Superior temporal gyrus (tissue), 1 donor: ENCODE results near the gene ELOVL3.

Experiments used
- DNase-seq: peaks from one replicate; pipeline ENCODE4 v3.0.0-alpha.2; 2016; ENCODE audit errors: extremely low spot score

Gene ELOVL3

DNA sequence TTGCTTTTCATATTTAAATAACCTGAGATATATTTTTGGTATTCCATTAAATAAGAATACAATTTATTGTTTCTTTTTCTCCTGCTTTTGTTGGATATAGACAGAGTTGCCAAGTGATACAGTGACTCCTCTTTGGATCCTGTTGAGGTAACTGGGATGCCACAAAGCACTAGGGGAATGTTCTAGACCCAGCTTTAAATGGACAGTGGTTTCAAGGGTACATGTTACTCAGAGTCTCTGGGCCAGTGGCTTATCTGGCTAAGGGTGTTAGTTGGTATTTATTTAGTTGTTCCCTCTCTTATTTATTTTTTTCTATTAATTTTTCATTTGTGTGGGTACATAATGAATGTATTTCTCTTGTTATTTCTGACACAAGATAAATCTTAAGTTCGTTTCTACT, 28.3 kb downstream of the ELOVL3 start:
- no peak for DNase-seq

DNA sequence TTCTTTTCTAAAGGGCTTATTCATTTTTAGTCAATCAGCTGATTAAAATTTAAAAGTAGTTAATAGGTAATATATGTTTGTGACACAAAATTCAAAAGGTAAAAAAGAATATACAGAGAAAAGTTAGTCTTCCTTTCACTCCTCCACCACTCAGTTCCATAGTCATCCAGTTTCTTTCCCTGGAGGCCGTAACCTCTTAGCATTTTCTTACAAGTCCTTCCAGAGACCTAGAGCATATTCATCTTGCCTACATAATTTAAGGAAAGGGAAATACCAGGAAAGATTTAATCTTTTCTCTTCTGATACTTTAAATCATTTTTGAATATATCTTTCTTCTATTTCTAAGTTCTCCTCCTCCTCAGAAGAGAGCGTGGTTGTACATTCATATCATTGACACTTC, 29.3 kb downstream of the ELOVL3 start:
- DNase-seq, result no peak

DNA sequence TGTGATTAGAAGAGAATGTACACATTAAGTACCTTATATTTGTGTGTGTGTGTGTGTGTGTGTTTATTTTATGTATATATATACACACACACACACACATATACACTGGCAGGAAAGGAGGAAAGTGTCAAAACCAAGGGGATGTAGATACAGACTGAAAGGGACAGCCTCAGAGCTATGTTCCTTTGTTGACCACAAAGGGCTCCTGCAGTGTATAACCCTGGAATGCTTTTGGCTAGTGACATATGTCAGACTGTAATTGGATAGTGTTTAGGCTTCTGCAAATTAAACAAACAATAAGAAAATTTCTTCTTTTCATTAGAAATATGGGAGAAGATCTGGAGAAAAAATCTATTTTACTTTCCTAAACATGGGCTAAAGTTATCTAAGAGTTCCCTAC, 35.1 kb downstream of the ELOVL3 start:
- no peak for DNase-seq

DNA sequence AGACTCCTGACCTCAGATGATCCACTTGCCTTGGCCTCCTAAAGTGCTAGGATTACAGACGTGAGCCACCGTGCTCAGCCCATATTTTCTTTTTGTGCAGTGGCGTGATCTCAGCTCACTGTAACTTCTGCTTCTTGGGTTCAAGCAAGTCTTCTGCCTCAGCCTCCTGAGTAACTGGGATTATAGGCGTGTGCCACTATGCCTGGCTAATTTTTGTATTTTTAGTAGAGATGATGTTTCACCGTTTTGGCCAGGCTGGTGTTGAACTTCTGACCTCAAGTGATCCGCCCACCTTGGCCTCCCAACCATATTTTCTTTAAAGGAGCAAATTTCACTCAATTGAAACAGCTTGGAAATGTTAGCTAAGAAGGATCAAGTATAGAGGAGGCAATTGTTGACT, 35.7 kb downstream of the ELOVL3 start:
- no peak for DNase-seq

DNA sequence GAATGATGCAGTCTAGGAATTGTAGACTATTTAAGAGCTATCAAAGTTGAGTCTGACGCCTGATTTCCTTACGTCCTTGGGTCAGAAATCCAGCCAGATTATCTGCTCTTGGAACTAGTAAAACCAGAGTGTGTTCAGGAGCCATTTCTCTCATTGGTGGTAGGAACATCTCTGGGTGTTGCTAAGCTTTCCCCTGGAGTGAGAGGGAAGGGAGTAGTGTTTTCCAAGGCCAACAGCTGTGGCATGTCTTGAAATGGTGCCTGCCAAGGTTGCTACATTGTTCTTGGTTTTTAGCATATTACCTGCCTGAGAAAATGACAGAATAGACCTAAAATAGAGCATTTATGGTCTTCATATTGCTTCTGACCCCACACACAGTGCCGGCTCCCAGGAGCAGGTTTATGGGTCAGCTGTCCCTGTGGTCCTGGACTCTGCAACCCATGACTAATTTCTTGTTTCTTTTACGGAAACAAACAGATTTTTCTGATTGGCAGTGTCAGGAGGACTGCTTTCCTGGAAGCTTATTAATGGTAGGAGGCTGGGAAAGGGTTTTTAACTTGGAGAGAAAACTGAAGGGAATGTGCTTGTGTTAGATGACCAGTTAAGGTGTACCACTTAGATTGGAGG, 36.8 kb downstream of the ELOVL3 start:
- no peak for DNase-seq

DNA sequence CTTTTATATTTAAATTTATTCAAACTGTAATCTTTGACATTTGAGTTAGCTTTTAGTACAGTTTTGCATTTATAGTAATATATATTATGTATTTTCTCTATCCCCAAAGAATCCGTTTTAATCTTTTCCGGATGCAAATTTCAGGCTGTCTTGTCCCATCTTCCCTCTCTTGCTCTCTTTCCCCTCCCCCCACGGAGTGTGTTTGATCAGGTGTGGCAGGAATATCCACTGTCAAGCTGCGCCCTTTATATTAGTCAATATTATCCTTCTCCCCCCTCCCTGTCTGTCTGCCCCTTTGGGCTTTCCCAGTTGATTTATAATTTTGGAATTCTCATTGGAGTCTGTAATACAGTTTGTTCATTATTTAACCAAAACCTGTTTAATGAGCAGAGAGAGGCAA, 38.3 kb downstream of the ELOVL3 start:
- DNase-seq, result no peak

DNA sequence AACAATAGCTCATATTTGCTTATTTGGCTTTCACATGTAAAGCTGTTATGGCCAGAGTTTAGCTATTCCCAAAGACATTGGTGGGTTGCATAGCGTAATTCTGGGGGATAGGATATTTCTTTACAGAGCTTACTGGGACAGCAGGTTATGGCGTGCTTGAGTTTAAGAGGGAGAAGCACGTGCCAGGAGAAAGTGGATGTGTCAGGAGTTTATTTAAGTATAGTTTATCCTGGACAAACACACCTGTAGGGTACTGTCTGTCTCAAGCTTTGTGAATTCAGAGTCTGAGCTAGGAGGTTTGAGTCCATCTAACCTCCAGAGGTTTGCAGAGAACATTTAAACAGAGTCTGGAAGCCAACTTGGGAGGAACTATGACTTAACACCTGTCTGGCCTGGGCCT, 40.6 kb downstream of the ELOVL3 start:
- no peak for DNase-seq

DNA sequence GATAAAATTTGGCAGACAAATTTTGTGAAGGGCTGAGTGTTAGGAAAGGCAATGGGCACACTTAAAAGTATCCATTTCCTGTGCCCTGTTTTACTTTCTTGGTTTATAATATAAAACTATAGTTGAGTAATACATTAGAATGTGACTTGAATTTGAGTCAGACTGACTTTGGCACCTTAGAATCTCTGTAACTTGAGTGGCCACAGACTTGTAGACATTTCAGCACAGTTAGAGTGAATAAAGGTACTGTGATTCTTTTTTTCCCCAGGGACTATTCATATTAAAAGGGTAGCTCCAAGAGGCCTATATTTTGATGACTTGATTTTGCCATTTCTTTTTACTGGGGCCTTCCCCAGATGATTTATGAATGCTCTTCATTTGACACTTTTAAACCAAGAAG, 41.6 kb downstream of the ELOVL3 start:
- no peak for DNase-seq

DNA sequence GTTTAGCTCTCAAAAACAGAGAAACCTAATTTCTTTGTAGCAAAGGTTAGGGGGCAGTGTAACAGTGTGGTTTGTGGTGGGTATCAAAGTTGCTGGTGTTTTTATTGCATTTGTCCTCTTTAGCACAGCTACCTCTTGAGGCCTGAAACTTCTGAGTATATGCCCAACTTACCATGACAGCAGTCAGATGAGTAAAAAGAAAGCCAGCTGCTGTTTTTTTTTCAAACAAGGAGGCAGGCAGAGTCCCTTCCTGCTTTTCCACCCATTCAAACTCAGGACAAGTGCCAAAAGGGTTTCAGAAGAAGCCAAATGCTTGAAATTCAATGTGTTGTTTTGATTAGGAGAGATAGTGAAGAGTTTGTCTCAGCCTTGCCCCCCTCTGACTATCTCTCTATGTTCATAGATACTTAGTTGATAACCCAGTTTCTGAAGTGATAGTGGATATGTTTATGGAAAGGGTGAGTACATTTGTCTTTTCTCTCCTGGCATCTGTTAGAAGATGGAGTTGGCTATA, 42.3 kb downstream of the ELOVL3 start:
- DNase-seq, result no peak

DNA sequence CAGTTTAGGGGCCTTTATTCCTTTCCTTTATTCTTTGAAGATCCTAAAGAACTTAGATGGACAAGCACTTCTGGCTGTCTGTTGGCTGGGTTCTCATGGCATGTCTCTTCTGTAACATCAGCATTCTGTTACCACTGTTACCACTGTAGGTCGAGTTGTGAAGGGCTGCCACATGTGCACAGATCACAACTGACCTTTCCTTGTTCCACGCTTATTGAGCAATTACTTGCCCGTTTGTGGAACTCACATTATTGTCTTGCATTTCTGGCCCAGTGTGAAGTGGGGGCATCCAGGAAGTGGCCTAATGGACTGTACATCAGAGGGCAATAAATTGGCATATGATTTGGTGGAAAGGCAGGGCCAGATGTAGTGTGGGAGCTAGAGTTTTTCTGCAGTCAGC, 42.9 kb downstream of the ELOVL3 start:
- no peak for DNase-seq

DNA sequence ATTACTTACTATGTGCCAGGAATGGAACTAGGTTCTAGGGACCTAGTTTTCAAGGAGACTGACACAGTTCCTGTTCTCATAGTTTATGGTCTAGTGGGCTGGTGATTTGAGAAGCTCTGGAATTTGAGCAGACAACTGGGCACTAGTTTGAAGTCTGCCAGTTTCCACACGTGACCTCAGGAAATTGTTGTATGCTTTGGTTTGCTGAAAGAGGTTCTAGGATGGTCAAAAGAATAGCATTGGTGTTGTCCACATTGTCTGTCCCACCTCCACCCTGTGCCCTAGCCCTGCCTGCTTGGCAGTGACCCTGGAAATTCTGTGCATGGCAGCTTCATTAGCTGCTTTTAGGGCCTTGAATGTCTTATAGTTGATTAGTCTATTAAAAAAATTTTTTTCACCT, 48.0 kb downstream of the ELOVL3 start:
- no peak for DNase-seq

DNA sequence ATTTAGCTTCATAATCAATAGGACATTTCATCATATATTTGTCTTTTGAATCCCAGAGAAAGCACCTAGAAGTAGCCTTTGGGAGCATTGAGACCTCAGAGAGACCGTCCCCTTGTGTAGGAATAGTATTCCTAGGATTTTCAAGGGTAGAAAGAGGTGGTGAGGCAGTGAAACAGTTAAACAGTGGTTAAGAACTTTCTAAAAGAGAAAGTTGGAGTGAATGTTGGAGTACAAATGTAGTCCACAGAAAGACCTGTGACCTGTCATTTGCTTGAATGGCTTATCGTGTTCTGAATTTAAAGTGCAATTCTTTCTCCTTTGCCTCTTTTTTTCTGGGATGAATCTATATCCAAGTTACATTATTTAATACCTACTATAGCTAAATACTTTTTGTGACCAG, 49.2 kb downstream of the ELOVL3 start:
- no peak for DNase-seq

DNA sequence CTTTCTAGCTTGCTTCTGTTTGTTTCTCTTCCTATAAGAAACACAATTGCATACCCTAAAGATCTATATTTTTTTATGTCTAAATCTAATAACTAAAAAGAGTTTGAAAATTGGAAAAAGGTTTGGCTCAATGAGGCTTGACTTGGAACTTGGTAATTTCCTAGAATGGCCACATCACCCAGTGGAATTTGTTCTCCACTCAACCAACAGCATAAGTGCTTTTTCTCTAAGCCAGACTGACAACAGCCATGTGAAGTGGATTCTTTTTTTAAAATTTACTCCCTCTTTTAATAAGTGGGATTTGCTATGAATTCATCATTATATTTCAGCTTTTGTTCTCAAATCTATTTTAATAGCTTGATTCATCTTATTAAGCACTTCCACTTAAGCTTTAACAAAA, 53.0 kb downstream of the ELOVL3 start:
- no peak for DNase-seq
